BJ (cell line): Measurements from ENCODE around the gene RGS6. TPM values are rescaled to one million over a fixed set of nuclear protein-coding genes. Genes with fewer than 3 reads are reported as not detected.

Source experiments
- CTCF ChIA-PET: fragments of 350-600 bp; formaldehyde crosslinking; extraction: SDS; loops from one replicate; lab custom pipeline; 2021; ENCODE audit warnings: antibody characterized with exemption, inconsistent platforms; lab: Yijun Ruan, JAX
- POLR2A ChIA-PET: fragments of 300-600 bp; sonication (Branson Sonifier 250); formaldehyde crosslinking; extraction: SDS; loops from one replicate; lab custom pipeline; 2021; ENCODE audit warnings: antibody characterized with exemption; lab: Charles Lee
- DNase-seq: peaks from one replicate; pipeline ENCODE4 v3.0.0-alpha.2; 2011; ENCODE audit warnings: low read depth
- H3K27me3 ChIP-seq: 2 replicates; pipeline ENCODE4 v1.6.0; 2011; ENCODE audit warnings: low read length; ENCODE audit not compliant: control insufficient read depth, insufficient read depth
- H3K36me3 ChIP-seq: 2 replicates; pipeline ENCODE4 v1.5.1; 2011; ENCODE audit warnings: low read length; ENCODE audit not compliant: control insufficient read depth, insufficient read depth
- H3K4me3 ChIP-seq: 2 replicates; pipeline ENCODE4 v1.5.1; 2011; ENCODE audit warnings: low read depth, mild to moderate bottlenecking, control low read depth, low read length
- polyA plus RNA-seq: library from polyadenylated mRNA; depleted of rRNA; stranded (reverse); fragments of >200 nt; gene quantifications from 2 replicates; pipeline ENCODE4 v1.2.3, GENCODE V29; 2011
- TF ChIP-seq, protein P1 (sequence below): IDR thresholded peaks from 2 replicates; pipeline ENCODE4 v1.5.1; 2011; ENCODE audit warnings: low read depth, mild to moderate bottlenecking, control low read depth, inconsistent platforms, low read length, moderate library complexity; ENCODE audit not compliant: insufficient read depth

Gene RGS6
- polyA plus RNA-seq, 1 experiment = not detected

- TF ChIP-seq, protein P1, sequence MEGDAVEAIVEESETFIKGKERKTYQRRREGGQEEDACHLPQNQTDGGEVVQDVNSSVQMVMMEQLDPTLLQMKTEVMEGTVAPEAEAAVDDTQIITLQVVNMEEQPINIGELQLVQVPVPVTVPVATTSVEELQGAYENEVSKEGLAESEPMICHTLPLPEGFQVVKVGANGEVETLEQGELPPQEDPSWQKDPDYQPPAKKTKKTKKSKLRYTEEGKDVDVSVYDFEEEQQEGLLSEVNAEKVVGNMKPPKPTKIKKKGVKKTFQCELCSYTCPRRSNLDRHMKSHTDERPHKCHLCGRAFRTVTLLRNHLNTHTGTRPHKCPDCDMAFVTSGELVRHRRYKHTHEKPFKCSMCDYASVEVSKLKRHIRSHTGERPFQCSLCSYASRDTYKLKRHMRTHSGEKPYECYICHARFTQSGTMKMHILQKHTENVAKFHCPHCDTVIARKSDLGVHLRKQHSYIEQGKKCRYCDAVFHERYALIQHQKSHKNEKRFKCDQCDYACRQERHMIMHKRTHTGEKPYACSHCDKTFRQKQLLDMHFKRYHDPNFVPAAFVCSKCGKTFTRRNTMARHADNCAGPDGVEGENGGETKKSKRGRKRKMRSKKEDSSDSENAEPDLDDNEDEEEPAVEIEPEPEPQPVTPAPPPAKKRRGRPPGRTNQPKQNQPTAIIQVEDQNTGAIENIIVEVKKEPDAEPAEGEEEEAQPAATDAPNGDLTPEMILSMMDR = no peak
- ChIA-PET POLR2A (no interaction called here), CTCF (interaction anchor here (1.3 kb wide), 1 partner anchor 77 kb away, joined by 3 read pairs; no protein-coding TSS in a partner anchor)
- Histone ChIP-seq H3K27me3 (peaks cover 3% of the 10 kb centered on the region; the same call in 1 of the 2 replicates), H3K36me3 (no peaks in the 10 kb centered on the region), H3K4me3 (no peak overlapping the region)
- DNase-seq = no peak
Measured at GRCh38 chr14:72594099-72594901, 662.1 kb downstream of the RGS6 start.

DNA sequence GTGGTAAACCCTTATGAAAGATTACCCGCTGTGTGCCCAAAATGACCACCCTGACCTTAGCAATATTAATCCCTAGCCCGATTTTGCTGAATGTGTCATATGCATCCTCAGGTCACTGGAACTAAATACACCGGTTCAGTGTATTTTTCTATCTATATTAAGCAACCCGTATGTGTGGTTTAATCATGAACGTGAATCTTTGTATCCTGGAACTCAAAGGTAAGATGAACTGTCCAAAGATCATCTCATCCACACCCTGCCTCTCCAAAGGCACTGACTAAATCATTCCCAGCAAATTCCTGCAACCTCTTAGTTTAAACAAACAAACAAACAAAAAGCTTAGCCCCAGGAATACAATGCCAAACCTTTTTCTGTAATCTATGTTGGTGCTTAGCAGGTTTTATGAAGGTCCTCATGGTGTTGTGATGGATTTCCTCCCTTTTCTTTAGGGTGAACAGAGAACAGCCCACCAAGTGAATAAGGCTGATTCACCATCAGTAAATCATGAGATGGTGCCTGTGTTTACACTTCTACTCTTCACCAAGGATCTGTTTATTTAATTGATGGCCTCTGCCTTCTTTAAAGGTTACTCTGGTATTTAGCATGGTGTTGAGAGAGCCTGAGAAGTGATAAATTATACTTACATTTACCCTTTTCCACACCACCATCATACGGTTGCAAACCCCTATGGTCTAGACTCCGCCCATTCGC, 663.1 kb downstream of the RGS6 start:
- TF ChIP-seq, protein P1 = no peak
- no peaks in the 10 kb centered on the region for H3K36me3 ChIP-seq
- CTCF ChIA-PET = no interaction called here
- POLR2A ChIA-PET = no interaction called here
- H3K4me3 ChIP-seq = no peak overlapping the region
- H3K27me3 ChIP-seq = peaks cover 3% of the 10 kb centered on the region; the same call in 1 of the 2 replicates
- DNase-seq = no peak

DNA sequence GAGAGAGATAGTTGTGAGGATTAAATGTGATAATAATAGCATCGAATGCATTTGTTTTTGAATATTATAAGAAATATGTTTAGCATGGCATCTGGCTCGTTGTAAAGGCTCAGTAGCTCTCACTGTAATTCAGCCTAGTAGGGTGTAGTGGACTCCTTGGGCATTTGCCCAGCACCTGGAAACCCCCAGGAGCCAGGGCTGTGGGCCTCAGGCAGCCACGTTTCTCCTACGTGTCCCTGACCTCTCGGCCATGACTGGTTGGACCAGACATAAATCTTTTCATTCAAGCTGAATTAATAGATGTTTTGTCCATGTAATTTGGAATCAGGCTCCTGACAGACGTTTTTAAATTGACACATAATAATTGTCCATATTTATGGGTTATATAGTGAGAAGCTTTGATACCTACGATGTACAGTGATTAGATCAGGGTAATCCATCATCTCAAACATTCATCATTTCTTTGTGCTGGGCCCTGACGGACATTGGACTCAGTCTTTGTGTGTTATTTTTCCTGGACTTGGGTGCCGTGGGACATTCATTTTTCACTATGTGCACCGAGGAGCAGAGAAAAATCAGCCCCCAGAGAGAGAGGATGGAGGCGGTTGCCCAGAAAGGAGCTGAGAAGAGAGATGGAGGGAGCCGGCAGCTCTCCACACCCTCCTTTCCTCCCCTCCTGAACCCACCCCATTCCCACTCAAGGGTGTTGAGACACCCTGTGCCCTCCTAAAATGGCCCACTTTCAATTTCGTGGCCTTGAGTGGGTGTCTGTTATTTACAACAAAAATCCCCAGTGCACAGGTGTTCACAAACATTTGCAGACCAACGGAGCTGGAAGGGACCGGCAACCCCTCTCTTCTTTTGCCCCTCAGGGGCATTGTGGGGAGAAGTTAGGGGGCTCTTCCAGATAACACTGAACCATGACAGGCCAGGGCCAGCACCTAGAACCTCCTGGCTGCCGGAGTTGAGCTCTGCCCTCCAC, 665.3 kb downstream of the RGS6 start:
- no peak for DNase-seq
- ChIA-PET CTCF (interaction anchor here (0.6 to 1.5 kb wide), 4 partner anchors 8 to 735 kb away, joined by 3 read pairs; no protein-coding TSS in a partner anchor), POLR2A (no interaction called here)
- H3K27me3 ChIP-seq = no peaks in the 10 kb centered on the region; the same call in 1 of the 2 replicates
- H3K4me3 ChIP-seq = no peak overlapping the region
- no peaks in the 10 kb centered on the region for H3K36me3 ChIP-seq
- TF ChIP-seq, protein P1 = no peak

DNA sequence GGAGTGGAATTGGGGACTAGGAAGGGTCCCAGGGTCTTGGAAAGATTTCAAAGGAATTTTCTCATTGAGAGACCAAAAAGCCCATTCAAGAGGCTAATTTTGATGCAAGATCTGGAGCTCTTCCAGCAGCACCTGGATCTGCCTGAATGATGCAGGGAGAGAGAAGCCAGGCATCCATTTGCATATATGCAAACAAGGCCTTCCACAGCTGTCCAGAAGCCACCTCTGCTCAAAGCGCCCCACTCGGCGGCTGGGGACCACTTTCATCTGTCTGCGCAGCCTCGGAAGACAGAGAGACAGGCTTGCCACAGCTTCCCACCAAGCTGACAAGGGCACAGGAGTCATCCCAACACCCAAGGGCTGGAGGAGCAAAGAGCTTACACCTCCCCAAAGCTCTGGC, 666.1 kb downstream of the RGS6 start:
- H3K36me3 ChIP-seq = no peaks in the 10 kb centered on the region
- CTCF ChIA-PET = interaction anchor here (0.6 to 1.5 kb wide), 2 partner anchors 9 to 10 kb away, joined by 3 read pairs; no protein-coding TSS in a partner anchor
- TF ChIP-seq, protein P1 = no peak
- DNase-seq = no peak
- POLR2A ChIA-PET = no interaction called here
- no peak overlapping the region for H3K4me3 ChIP-seq
- H3K27me3 ChIP-seq = no peaks in the 10 kb centered on the region; the same call in 1 of the 2 replicates
